Heart right ventricle (tissue), 16 donors: ENCODE results near the gene KANSL1. TPM values are rescaled to one million over a fixed set of nuclear protein-coding genes. Genes with fewer than 3 reads are reported as not detected.

Source experiments
- ATAC-seq, 8 donors: fragments of 200-7000 bp; cut with Tn5 transposase; one replicate each; pipeline ENCODE4 v1.9.1; 2020; ENCODE audit warnings: mild to moderate bottlenecking in 8 of 8, moderate library complexity in 8 of 8, moderate number of reproducible peaks in 1 of 8
- DNase-seq, 2 donors: peaks; one replicate each; pipeline ENCODE4 v3.0.0-alpha.2; 2020
- H3K27ac ChIP-seq, 10 donors: fragments of 200-600 bp; sonication (generic) in 2 of 10; one replicate each; pipeline versions ENCODE4 v1.5.0 to v1.8.0; 2020 to 2022; ENCODE audit warnings: mild to moderate bottlenecking in 3 of 10
- H3K27me3 ChIP-seq, 7 donors: fragments of 200-600 bp; one replicate each; pipeline ENCODE4 v1.8.0; 2021 to 2022; ENCODE audit warnings: mild to moderate bottlenecking in 2 of 7
- H3K36me3 ChIP-seq, 9 donors: fragments of 200-600 bp; sonication (generic) in 1 of 9; one replicate each; pipeline versions ENCODE4 v1.5.0 to v1.8.0; 2020 to 2022; ENCODE audit warnings: mild to moderate bottlenecking in 2 of 9
- H3K4me1 ChIP-seq, 9 donors: fragments of 200-600 bp; sonication (generic) in 1 of 9; one replicate each; pipeline versions ENCODE4 v1.5.0 to v1.8.0; 2020 to 2022; ENCODE audit warnings: mild to moderate bottlenecking in 4 of 9
- H3K4me3 ChIP-seq, 10 donors: fragments of 200-600 bp; sonication (generic) in 2 of 10; one replicate each; pipeline versions ENCODE4 v1.5.0 to v1.8.0; 2020 to 2022; ENCODE audit warnings: mild to moderate bottlenecking in 7 of 10, moderate library complexity in 2 of 10
- H3K9me3 ChIP-seq, 11 donors: fragments of 200-600 bp in 10 of 11; sonication (generic) in 2 of 11; one replicate each; pipeline versions ENCODE4 v1.5.0 to v1.8.0; 2013 to 2022; ENCODE audit warnings: mild to moderate bottlenecking in 2 of 11, control low read depth in 1 of 11, moderate library complexity in 1 of 11
- WGBS, 2 donors: extraction: QIAGEN DNeasy Blood & Tissue Kit; methylation state at CpG; one replicate each; pipeline ENCODE4 v1.1.7; 2013; ENCODE audit warnings: inconsistent platforms in 1 of 2; 5-methylcytosine and 5-hydroxymethylcytosine counted together
- intact Hi-C, 10 donors: fragments of 100-400 bp; cut with DNase I; formaldehyde crosslinking; loops; one replicate each; pipeline versions ENCODE4 v1.11.1 to v1.14.2; 2022
- polyA plus RNA-seq, 2 donors: library from polyadenylated mRNA; stranded (reverse); fragments of 200-250 nt; gene quantifications; one replicate each; pipeline ENCODE4 v1.2.3, GENCODE V29; 2013
- total RNA-seq, 10 donors: library from RNA; stranded (reverse); fragmentation: NEBNext Ultra II Directional in 3 of 10; extraction: Animal tissue kit (Norgen Biotek cat#: 25700) in 3 of 10; gene quantifications; one replicate each; pipeline versions ENCODE4 v1.2.1 to v1.2.4, GENCODE V29; 2021 to 2023
- TF ChIP-seq, protein P1 (sequence below), 9 donors: fragments of 200-600 bp; sonication (generic) in 2 of 9; IDR thresholded peaks; one replicate each; pipeline versions ENCODE4 v1.5.0 to v1.8.0; 2021 to 2022; ENCODE audit warnings: antibody characterized with exemption in 9 of 9, mild to moderate bottlenecking in 5 of 9, moderate library complexity in 1 of 9
- donor health status: Arrhythmogenic right ventricular cardiomyopathy.
- donor health status: ischemic (EF 13 %, LVEDD 7.1; RV severe dilation, severe dysfunction).
- donor health status: healthy with polysubstance abuse.
- donor health status: DM: no; HTN: yes; CAD: no.
- donor health status: DM: no; HTN: no; CAD: no.
- donor health status: ischemic (EF 25% LVEDD 6.9; RV normal size, moderate dysfunction).
- donor health status: ischemic (EF 25% LVEDD 5.7; RV mildly dilated, moderate dysfunction).
- donor health status: healthy.
- donor health status: DM: yes; HTN: yes; CAD: no.
- donor health status: Ischemic cardiomyopathy.
- donor health status: ischemic (EF 35%, LVEDD 5.7; RV mildly dilated, moderate dysfunction).
- donor health status: nonischemic (EF 11% LVEDD 7.7; RV severe dilation, severe dysfunction).
- donor health status: DM: yes; HTN: yes; CAD: no.
- donor health status: PGD.
- donor health status: ischemic (EF 29% LVEDD 5.4; RV normal size, mild dysfunction).
- donor health status: nonischemic (EF 23%, LVEDD 6.1; RV moderate dilation, normal function).

The KANSL1 gene
- total and polyA plus RNA-seq, 12 donors: 8.2 to 52.5 (median 41.1) TPM

DNA sequence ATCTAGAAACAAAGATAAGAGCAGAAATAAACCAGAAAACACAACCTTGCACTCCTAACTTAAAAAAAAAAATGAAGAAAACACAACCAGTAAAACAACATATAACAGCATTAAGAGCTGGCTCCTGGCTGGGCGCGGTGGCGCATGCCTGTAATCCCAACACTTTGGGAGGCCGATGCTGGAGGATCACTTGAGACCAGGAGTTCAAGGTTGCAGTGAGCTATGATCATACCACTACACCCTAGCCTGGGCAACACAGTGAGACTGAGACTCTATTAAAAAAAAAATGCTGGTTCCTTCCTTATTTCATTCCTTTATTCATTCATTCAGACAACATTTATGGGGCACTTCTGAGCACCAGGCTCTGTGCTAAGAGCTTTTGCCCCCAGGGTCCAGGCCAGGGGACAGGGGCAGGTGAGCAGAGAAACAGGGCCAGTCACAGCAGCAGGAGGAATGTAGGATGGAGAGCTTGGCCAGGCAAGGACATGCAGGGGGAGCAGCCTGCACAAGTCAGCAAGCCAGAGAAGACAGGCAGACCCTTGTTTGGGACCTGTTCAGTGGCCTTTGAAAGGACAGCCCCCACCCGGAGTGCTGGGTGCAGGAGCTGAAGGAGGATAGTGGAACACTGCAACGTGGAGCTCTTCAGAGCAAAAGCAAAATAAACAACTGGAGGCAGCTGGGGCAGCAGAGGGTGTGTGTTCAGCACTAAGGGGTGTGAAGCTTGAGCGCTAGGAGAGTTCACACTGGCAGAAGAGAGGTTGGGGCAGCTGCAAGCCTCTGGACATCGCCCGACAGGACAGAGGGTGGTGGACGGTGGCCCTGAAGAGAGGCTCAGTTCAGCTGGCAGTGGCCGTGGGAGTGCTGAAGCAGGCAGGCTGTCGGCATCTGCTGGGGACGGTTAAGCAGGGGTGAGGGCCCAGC lies 191.6 kb downstream of the KANSL1 start:
- Histone ChIP-seq H3K9me3 (no peaks in the 10 kb centered on the region), H3K4me1 (peaks cover 0 to 13% (median 0%) of the 10 kb centered on the region in 9 donors), H3K4me3 (no peak overlapping the region), H3K36me3 (no peaks in the 10 kb centered on the region), H3K27ac (no peak overlapping the region), H3K27me3 (no peaks in the 10 kb centered on the region)
- TF ChIP-seq, protein P1, sequence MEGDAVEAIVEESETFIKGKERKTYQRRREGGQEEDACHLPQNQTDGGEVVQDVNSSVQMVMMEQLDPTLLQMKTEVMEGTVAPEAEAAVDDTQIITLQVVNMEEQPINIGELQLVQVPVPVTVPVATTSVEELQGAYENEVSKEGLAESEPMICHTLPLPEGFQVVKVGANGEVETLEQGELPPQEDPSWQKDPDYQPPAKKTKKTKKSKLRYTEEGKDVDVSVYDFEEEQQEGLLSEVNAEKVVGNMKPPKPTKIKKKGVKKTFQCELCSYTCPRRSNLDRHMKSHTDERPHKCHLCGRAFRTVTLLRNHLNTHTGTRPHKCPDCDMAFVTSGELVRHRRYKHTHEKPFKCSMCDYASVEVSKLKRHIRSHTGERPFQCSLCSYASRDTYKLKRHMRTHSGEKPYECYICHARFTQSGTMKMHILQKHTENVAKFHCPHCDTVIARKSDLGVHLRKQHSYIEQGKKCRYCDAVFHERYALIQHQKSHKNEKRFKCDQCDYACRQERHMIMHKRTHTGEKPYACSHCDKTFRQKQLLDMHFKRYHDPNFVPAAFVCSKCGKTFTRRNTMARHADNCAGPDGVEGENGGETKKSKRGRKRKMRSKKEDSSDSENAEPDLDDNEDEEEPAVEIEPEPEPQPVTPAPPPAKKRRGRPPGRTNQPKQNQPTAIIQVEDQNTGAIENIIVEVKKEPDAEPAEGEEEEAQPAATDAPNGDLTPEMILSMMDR (IDR thresholded peaks at IDR 0.05): no peak
- ATAC-seq (peak in 2 of 8 donors; percentile 6 to 8), DNase-seq (no peak)
- WGBS, 2 donors: 73 to 76% methylated on average over 13 of the region's 13 CpGs
- intact Hi-C loops: loop anchor here in 9 of 10 donors (1.0 to 10.0 kb wide), 8 partner anchors 41 to 283 kb away; partner anchors contain the start of gene KANSL1 (in 1 of the 9)

DNA sequence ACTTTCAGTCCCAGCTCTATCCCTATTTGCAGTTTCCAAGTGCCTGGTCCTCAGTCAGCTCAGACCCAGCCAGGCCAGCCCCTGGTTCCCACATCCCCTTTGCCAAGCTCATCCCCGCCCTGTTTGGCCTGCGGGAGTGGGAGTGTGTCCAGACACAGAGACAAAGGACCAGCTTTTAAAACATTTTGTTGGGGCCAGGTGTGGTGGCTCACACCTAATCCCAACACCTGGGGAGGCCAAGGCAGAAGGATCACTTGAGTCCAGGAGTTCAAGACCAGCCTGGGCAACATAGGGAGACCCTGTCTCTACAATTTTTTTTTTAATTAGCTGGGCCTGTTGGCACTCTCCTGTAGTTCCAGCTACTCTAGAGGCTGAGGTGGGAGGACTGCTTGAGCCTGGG lies 192.5 kb downstream of the KANSL1 start:
- intact Hi-C loops: loop anchor here in 6 of 10 donors (5.0 to 10.0 kb wide), 4 partner anchors 42 to 284 kb away; partner anchors contain the start of gene KANSL1 (in 1 of the 6)
- no peaks in the 10 kb centered on the region for H3K27me3 ChIP-seq
- no peak overlapping the region for H3K4me3 ChIP-seq
- TF ChIP-seq, protein P1 (IDR thresholded peaks at IDR 0.05): no peak
- no peaks in the 10 kb centered on the region for H3K36me3 ChIP-seq
- peaks cover 0 to 13% (median 0%) of the 10 kb centered on the region in 9 donors for H3K4me1 ChIP-seq
- no peak overlapping the region for H3K27ac ChIP-seq
- 62 to 73% methylated on average over 2 of the region's 2 CpGs for WGBS, 2 donors
- DNase-seq (no peak), ATAC-seq (no peak)
- H3K9me3 ChIP-seq: no peaks in the 10 kb centered on the region

DNA sequence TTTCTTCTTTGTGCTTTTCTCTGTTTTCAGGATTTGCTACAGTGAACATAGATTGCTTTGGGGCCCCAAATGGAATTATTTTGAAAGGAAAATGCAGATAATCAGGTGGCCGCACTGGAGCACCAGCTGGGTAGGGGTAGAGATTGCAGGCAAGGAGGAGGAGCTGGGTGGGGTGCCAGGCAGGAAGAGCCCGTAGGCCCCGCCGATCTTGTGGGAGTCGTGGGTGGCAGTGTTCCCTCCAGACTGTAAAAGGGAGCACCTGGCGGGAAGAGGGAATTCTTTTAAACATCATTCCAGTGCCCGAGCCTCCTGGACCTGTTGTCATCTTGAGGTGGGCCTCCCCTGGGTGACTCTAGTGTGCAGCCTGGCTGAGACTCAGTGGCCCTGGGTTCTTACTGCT lies 192.9 kb downstream of the KANSL1 start:
- Histone ChIP-seq H3K4me3 (no peak overlapping the region), H3K9me3 (no peaks in the 10 kb centered on the region), H3K36me3 (no peaks in the 10 kb centered on the region), H3K27ac (no peak overlapping the region), H3K27me3 (no peaks in the 10 kb centered on the region), H3K4me1 (peaks cover 0 to 13% (median 0%) of the 10 kb centered on the region in 9 donors)
- intact Hi-C loops: loop anchor here in 6 of 10 donors (5.0 to 10.0 kb wide), 4 partner anchors 42 to 285 kb away; partner anchors contain the start of gene KANSL1 (in 1 of the 6)
- ATAC-seq: no peak
- no peak for DNase-seq
- 62 to 70% methylated on average over 7 of the region's 7 CpGs for WGBS, 2 donors
- TF ChIP-seq, protein P1 (IDR thresholded peaks at IDR 0.05): no peak

DNA sequence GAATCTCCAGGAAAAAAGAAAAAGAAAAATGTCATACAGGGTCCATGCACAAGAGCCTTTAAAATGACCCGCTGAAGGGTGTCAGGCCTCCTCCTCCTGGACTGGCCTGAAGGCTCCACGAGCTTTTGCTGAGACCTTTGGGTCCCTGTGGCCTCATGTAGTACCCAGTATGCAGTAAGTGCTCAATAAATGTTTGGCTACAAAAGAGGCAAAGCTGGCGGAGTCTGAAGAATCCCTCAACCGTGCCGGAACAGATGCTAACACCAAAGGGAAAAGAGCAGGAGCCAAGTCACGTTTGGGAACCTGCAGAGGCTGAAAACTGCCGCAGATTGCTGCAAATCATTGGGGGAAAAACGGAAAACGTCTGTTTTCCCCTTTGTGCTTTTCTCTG lies 193.3 kb downstream of the KANSL1 start:
- H3K9me3 ChIP-seq: no peaks in the 10 kb centered on the region
- H3K27me3 ChIP-seq: no peaks in the 10 kb centered on the region
- H3K4me1 ChIP-seq: peaks cover 0 to 13% (median 0%) of the 10 kb centered on the region in 9 donors
- 81 to 88% methylated on average over 9 of the region's 9 CpGs for WGBS, 2 donors
- ATAC-seq (no peak), DNase-seq (no peak)
- no peak overlapping the region for H3K27ac ChIP-seq
- intact Hi-C loops: loop anchor here in 6 of 10 donors (5.0 to 10.0 kb wide), 5 partner anchors 42 to 835 kb away; partner anchors contain the start of gene KANSL1 (in 1 of the 6)
- no peak overlapping the region for H3K4me3 ChIP-seq
- H3K36me3 ChIP-seq: no peaks in the 10 kb centered on the region
- TF ChIP-seq, protein P1 (IDR thresholded peaks at IDR 0.05): no peak
